ENCODE results near the gene SLC25A19.
A peak's percentile ranks its signal among the peaks of the same experiment; 100 is the strongest.
"Not testable (repeated sequence)": the region's sequence is repeated elsewhere in the genome, so short reads cannot be mapped to it uniquely, and the experiment has no call there.

Gene SLC25A19

DNA sequence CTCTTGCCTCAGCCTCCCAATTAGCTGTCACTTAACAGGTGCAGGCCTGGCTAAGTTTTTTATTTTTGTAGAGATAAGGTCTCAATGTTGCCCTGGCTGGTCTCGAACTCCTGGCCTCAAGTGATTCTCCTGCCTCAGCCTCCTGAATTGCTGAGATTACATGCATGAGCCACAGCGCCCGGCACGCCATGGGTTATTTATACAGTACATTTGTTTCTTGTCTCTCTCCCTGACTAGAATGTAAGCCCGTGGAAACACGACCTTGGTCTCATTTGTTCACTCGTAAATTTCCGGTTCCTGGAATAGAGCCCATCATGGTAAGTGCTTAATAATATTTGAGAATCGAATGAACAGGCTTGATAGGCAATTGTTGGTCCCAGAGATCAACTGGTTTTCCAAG, 2.0 kb downstream of the SLC25A19 start:
- no peaks in the 10 kb centered on the region for H3K27me3 ChIP-seq (ENCODE audit: control insufficient read depth in 5 of 5, insufficient read depth in 4 of 5, low read length in 5 of 5)
- H3K27ac ChIP-seq (ENCODE audit: low read depth, low read length) = no peak overlapping the region
- H3K4me1 ChIP-seq (ENCODE audit: control insufficient read depth in 5 of 5, insufficient read depth in 5 of 5, low read length in 5 of 5) = peaks cover 0 to 16% (median 16%) of the 10 kb centered on the region in 5 donors
- no peak overlapping the region for H3K4me3 ChIP-seq (ENCODE audit: low read depth in 1 of 5, low read length in 5 of 5)
- no peak overlapping the region for H3K9ac ChIP-seq (ENCODE audit: low read length in 5 of 5)
- peaks cover 0 to 26% (median 12%) of the 10 kb centered on the region in 5 donors for H3K36me3 ChIP-seq (ENCODE audit: control insufficient read depth in 5 of 5, insufficient read depth in 5 of 5, low read length in 5 of 5)
- H3K9me3 ChIP-seq (ENCODE audit: control insufficient read depth in 5 of 5, low read length in 5 of 5) = no peaks in the 10 kb centered on the region

DNA sequence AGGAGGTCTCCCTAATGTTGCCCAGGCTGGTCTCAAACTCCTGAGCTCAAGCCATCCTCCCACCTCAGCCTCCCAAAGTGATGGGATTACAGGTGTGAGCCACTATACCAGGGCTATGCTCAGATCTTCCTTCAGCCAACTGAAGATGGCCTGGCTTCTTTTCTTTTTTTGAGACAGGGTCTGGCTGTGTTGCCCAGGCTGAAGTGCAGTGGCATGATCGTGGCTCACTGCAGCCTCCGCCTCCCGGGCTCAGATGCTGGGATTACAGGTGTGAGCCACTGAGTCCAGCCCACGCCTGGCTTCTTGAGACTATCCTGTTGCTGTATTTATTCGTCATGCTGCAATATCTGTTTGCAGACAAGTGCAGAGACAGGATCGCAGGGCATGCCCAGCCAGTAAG, 4.1 kb downstream of the SLC25A19 start:
- no peak overlapping the region for H3K4me3 ChIP-seq (ENCODE audit: low read depth in 1 of 5, low read length in 5 of 5)
- H3K27me3 ChIP-seq (ENCODE audit: control insufficient read depth in 5 of 5, insufficient read depth in 4 of 5, low read length in 5 of 5) = no peaks in the 10 kb centered on the region
- peaks cover 0 to 35% (median 18%) of the 10 kb centered on the region in 5 donors for H3K36me3 ChIP-seq (ENCODE audit: control insufficient read depth in 5 of 5, insufficient read depth in 5 of 5, low read length in 5 of 5)
- H3K4me1 ChIP-seq (ENCODE audit: control insufficient read depth in 5 of 5, insufficient read depth in 5 of 5, low read length in 5 of 5) = peaks cover 0 to 12% (median 11%) of the 10 kb centered on the region in 5 donors
- H3K27ac ChIP-seq (ENCODE audit: low read depth, low read length) = no peak overlapping the region
- no peak overlapping the region for H3K9ac ChIP-seq (ENCODE audit: low read length in 5 of 5)
- H3K9me3 ChIP-seq (ENCODE audit: control insufficient read depth in 5 of 5, low read length in 5 of 5) = no peaks in the 10 kb centered on the region

DNA sequence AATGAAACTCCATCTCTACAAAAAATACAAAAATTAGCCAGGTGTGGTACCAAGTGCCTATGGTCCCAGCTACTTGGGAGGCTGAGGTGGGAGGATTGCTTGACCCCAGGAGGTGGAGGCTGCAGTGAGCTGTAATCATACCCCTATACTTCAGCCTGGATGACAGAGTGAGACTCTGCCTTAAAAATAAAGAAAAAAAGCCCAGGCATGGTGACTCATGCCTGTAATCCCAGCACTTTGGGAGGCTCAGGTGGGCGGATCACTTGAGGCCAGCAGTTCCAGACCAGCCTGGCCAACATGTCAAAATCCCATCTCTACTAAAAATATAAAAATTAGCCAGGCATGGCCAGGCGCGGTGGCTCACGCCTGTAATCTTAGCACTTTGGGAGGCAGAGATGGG, 9.0 kb downstream of the SLC25A19 start:
- H3K36me3 ChIP-seq (ENCODE audit: control insufficient read depth in 5 of 5, insufficient read depth in 5 of 5, low read length in 5 of 5) = peaks cover 0 to 39% (median 13%) of the 10 kb centered on the region in 5 donors
- H3K9ac ChIP-seq (ENCODE audit: low read length in 5 of 5); H3K4me3 ChIP-seq (ENCODE audit: low read depth in 1 of 5, low read length in 5 of 5); H3K9me3 ChIP-seq (ENCODE audit: control insufficient read depth in 5 of 5, low read length in 5 of 5); H3K27ac ChIP-seq (ENCODE audit: low read depth, low read length); H3K4me1 ChIP-seq (ENCODE audit: control insufficient read depth in 5 of 5, insufficient read depth in 5 of 5, low read length in 5 of 5); H3K27me3 ChIP-seq (ENCODE audit: control insufficient read depth in 5 of 5, insufficient read depth in 4 of 5, low read length in 5 of 5): not testable (repeated sequence)

DNA sequence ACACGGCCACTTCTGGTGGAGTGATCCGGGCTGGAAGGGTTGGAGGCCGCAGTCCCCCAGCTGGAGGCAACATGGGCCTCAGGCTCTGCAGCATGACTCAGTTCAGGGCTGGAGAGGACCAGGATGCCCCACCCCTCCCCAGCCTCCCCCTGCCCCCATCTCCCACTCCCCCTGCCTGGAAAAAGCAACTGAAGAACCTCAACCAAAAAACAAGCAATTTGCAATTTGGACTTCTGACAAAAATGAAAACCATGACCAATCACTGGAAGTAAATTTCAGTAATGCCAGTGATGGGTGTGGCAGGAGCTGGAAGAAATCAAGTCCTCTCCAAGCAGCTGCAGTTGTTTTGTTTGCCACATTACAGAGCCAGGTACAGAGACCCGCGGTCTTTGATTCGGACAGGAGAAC, 11.6 kb downstream of the SLC25A19 start:
- H3K27ac ChIP-seq (ENCODE audit: low read depth, low read length) = no peak overlapping the region
- no peaks in the 10 kb centered on the region for H3K27me3 ChIP-seq (ENCODE audit: control insufficient read depth in 5 of 5, insufficient read depth in 4 of 5, low read length in 5 of 5)
- peaks cover 0 to 15% (median 5%) of the 10 kb centered on the region in 5 donors for H3K4me1 ChIP-seq (ENCODE audit: control insufficient read depth in 5 of 5, insufficient read depth in 5 of 5, low read length in 5 of 5)
- H3K4me3 ChIP-seq (ENCODE audit: low read depth in 1 of 5, low read length in 5 of 5) = no peak overlapping the region
- H3K9ac ChIP-seq (ENCODE audit: low read length in 5 of 5) = no peak overlapping the region
- H3K36me3 ChIP-seq (ENCODE audit: control insufficient read depth in 5 of 5, insufficient read depth in 5 of 5, low read length in 5 of 5) = peaks cover 0 to 39% (median 12%) of the 10 kb centered on the region in 5 donors
- H3K9me3 ChIP-seq (ENCODE audit: control insufficient read depth in 5 of 5, low read length in 5 of 5) = no peaks in the 10 kb centered on the region

DNA sequence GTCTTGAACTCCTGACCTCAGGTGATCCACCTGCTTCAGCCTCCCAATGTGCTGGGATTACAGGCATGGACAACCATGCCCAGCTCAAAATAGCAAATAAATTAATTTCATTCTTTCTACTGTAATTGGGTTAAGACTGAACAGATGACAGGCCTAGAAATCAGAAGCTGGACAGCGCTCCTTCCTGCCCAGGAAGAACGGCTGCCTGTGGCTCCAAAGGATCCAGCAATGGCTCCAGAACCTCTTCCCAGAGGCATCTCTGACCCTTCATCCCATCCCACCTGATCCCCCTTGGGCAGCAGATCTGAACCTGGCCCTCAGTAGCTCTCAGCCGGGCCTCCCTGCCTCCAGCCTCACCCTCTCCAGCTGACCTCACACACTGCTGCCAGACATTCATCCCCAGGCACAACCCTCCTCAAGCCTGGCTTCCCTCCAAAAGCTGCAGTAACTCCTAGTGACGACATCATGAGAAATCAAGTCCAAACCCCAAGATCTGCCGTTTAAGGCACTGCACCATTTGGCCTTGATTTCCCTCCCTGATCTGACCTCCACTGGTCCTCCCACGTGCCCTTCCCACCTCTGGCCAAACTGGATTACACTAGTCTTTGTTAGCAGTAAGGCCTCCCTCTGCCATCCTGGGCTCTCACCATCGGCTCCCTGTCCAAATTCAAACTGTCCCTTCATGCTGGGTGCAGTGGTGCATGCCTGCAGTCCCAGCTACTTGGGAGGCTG, 15.1 kb downstream of the SLC25A19 start:
- Histone ChIP-seq H3K27me3 (ENCODE audit: control insufficient read depth in 5 of 5, insufficient read depth in 4 of 5, low read length in 5 of 5) (no peaks in the 10 kb centered on the region), H3K4me1 (ENCODE audit: control insufficient read depth in 5 of 5, insufficient read depth in 5 of 5, low read length in 5 of 5) (peaks cover 2 to 41% (median 30%) of the 10 kb centered on the region in 5 donors), H3K9me3 (ENCODE audit: control insufficient read depth in 5 of 5, low read length in 5 of 5) (no peaks in the 10 kb centered on the region), H3K4me3 (ENCODE audit: low read depth in 1 of 5, low read length in 5 of 5) (no peak overlapping the region), H3K9ac (ENCODE audit: low read length in 5 of 5) (no peak overlapping the region), H3K36me3 (ENCODE audit: control insufficient read depth in 5 of 5, insufficient read depth in 5 of 5, low read length in 5 of 5) (peaks cover 0 to 28% (median 6%) of the 10 kb centered on the region in 5 donors), H3K27ac (ENCODE audit: low read depth, low read length) (no peak overlapping the region)

DNA sequence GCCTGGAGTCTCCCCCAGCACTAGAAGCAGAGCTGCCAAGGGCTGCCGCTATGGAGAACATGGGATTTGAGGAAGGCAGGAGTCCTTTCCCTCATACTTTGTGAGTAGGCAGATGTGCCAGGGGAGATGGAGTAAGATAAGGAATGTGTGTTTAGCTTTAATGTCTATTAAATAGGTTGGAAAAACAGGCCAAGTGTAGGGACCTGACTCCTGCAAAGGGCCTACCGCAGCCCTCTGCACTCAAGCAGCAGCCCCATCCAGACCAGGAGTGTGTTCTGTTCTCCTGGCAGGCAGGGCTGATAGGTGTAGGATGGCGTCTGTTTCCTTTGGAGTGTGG, 16.4 kb downstream of the SLC25A19 start:
- no peak overlapping the region for H3K4me3 ChIP-seq (ENCODE audit: low read depth in 1 of 5, low read length in 5 of 5)
- H3K4me1 ChIP-seq (ENCODE audit: control insufficient read depth in 5 of 5, insufficient read depth in 5 of 5, low read length in 5 of 5) = peaks cover 2 to 43% (median 33%) of the 10 kb centered on the region in 5 donors
- H3K36me3 ChIP-seq (ENCODE audit: control insufficient read depth in 5 of 5, insufficient read depth in 5 of 5, low read length in 5 of 5) = peaks cover 0 to 21% (median 6%) of the 10 kb centered on the region in 5 donors
- H3K9me3 ChIP-seq (ENCODE audit: control insufficient read depth in 5 of 5, low read length in 5 of 5) = no peaks in the 10 kb centered on the region
- H3K27ac ChIP-seq (ENCODE audit: low read depth, low read length) = no peak overlapping the region
- peak overlapping the region in 1 of 5 donors; percentile 6 for H3K9ac ChIP-seq (ENCODE audit: low read length in 5 of 5)
- H3K27me3 ChIP-seq (ENCODE audit: control insufficient read depth in 5 of 5, insufficient read depth in 4 of 5, low read length in 5 of 5) = no peaks in the 10 kb centered on the region

DNA sequence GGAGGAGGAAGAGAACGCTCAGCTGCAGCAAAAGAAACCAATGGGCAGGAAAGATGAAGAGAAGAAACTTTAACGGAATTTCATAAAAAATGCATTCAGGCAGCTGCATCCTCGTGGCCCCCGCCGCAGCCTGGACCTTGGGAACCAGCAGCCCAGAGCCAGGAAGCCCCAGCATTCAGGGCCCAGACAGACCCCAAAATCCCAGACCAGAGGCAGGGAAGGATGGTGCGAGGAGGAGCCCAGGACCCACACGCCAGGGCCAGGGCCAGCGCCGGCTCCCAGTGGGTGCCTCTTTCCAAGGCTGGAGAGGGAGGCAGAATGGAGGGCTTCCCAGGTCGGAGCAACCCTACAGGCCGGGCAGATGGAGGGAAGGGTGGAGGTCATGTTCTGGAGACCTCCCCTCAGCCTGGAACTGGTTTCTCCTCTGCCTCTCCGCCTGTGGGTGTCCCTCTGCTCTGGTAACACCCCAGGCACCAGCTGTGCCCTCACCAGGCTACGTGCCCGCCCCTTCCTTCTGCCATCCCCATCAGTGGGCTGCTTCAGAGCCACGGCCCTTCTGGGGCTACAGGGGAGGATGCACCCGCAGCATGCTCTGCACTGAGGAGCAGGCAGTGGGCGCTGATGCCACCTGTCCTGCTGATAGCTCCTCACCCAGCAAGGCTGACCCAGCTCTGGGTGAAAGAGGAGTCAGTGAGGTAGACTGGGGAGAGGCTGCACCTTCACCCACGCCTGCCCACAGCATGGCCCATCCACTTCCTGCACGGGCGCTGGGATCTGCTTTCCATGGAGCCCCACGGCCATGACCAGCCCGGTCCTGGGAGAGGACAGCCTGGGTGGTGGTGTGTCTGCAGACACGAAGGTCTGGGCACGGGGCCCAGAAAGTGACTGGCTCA, 17.0 kb downstream of the SLC25A19 start:
- Histone ChIP-seq H3K27ac (ENCODE audit: low read depth, low read length) (peak overlapping the region; percentile 65), H3K4me1 (ENCODE audit: control insufficient read depth in 5 of 5, insufficient read depth in 5 of 5, low read length in 5 of 5) (peaks cover 2 to 49% (median 39%) of the 10 kb centered on the region in 5 donors)

DNA sequence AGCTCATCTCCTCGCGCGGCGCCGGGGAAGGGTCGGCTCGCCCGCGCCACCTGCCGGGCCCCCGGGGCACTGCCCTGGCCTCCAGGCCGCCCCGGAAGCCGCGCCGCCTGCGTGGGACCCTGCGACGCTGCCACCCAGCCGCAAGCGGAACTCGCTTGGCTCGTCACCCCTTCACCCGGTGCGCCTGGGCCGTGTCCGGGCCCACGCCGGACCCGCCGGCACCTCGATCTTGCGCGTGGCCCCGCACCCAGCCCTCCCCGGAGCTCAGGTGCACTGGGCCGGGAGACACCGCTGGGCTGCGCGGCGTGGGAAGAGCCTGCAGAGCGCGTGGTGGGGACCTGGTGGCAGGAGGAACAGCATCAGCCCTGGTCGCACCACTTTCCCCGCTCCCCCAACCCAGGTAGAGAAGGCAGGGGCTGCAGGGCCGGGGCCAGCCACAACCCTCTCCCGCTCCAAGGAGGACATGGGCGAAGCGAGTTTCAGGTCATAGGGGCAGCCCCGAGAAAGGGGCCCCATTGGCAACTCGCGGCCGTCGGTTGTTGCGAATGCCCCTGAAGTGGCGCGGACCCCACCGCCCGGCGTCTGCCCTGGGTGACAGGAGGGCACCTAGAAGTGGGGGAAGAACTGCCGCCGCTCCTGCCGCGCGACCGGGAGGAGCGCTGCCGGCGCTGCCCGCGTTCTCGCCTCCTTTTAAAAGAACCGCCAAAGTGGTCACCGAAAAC, 17.8 kb downstream of the SLC25A19 start:
- Histone ChIP-seq H3K36me3 (ENCODE audit: control insufficient read depth in 5 of 5, insufficient read depth in 5 of 5, low read length in 5 of 5) (peaks cover 0 to 25% (median 11%) of the 10 kb centered on the region in 5 donors), H3K9me3 (ENCODE audit: control insufficient read depth in 5 of 5, low read length in 5 of 5) (no peaks in the 10 kb centered on the region), H3K4me3 (ENCODE audit: low read depth in 1 of 5, low read length in 5 of 5) (peak overlapping the region in 4 of 5 donors; percentile 74 to 91 (median 80)), H3K27me3 (ENCODE audit: control insufficient read depth in 5 of 5, insufficient read depth in 4 of 5, low read length in 5 of 5) (no peaks in the 10 kb centered on the region), H3K4me1 (ENCODE audit: control insufficient read depth in 5 of 5, insufficient read depth in 5 of 5, low read length in 5 of 5) (peaks cover 2 to 57% (median 42%) of the 10 kb centered on the region in 5 donors), H3K9ac (ENCODE audit: low read length in 5 of 5) (peak overlapping the region in 4 of 5 donors; percentile 62 to 88 (median 79)), H3K27ac (ENCODE audit: low read depth, low read length) (peak overlapping the region; percentile 65)

More for the DNA sequence above, 17.0 kb downstream of the SLC25A19 start:
- H3K9me3 ChIP-seq (ENCODE audit: control insufficient read depth in 5 of 5, low read length in 5 of 5) = no peaks in the 10 kb centered on the region
- no peaks in the 10 kb centered on the region for H3K27me3 ChIP-seq (ENCODE audit: control insufficient read depth in 5 of 5, insufficient read depth in 4 of 5, low read length in 5 of 5)
- H3K4me3 ChIP-seq (ENCODE audit: low read depth in 1 of 5, low read length in 5 of 5) = peak overlapping the region in 4 of 5 donors; percentile 68 to 91 (median 76)
- peaks cover 0 to 22% (median 4%) of the 10 kb centered on the region in 5 donors for H3K36me3 ChIP-seq (ENCODE audit: control insufficient read depth in 5 of 5, insufficient read depth in 5 of 5, low read length in 5 of 5)
- H3K9ac ChIP-seq (ENCODE audit: low read length in 5 of 5) = peak overlapping the region in 3 of 5 donors; percentile 78 to 88 (median 80)

DNA sequence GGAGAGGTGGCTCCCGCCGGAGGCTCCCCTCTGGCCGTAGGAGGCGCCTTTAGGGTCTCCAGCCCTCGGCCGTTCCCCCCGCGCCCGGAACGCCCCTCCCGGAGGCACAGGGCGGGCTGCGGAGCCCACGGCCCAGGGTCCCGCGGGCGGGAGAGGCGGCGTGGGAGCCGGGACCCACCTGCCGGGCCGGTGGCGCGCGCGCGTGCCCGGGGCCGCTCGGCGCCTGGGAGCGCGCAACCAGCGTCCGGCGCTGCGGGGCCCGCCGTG, 18.3 kb downstream of the SLC25A19 start, which contains the start of gene MIF4GD:
MIF4GD (minus strand) TSS at position 266 of the 267 bp plus-strand sequence. CDS start 1,036 bp downstream, outside the sequence.
- Histone ChIP-seq H3K27ac (ENCODE audit: low read depth, low read length) (peak within 1 kb of the TSS; percentile 74), H3K27me3 (ENCODE audit: control insufficient read depth in 5 of 5, insufficient read depth in 4 of 5, low read length in 5 of 5) (no peaks in the 10 kb centered on the region), H3K9me3 (ENCODE audit: control insufficient read depth in 5 of 5, low read length in 5 of 5) (no peaks in the 10 kb centered on the region), H3K9ac (ENCODE audit: low read length in 5 of 5) (peak within 1 kb of the TSS; percentile 68 to 95 (median 88)), H3K36me3 (ENCODE audit: control insufficient read depth in 5 of 5, insufficient read depth in 5 of 5, low read length in 5 of 5) (peaks cover 0 to 30% (median 16%) of the 10 kb centered on the region in 5 donors), H3K4me1 (ENCODE audit: control insufficient read depth in 5 of 5, insufficient read depth in 5 of 5, low read length in 5 of 5) (peaks cover 2 to 57% (median 42%) of the 10 kb centered on the region in 5 donors), H3K4me3 (ENCODE audit: low read depth in 1 of 5, low read length in 5 of 5) (peak within 1 kb of the TSS; percentile 69 to 91 (median 80))
